ENCODE results near the gene ATP5PD. TPM values are rescaled to one million over a fixed set of nuclear protein-coding genes. Genes with fewer than 3 reads are reported as not detected.
A peak's percentile ranks its signal among the peaks of the same experiment; 100 is the strongest.

Gene ATP5PD
- total and polyA plus RNA-seq, 2 of the 13 experiments (the other 11 are each of a cell fraction or from before 2014, with no cell fraction given) = 158 to 428 TPM

DNA sequence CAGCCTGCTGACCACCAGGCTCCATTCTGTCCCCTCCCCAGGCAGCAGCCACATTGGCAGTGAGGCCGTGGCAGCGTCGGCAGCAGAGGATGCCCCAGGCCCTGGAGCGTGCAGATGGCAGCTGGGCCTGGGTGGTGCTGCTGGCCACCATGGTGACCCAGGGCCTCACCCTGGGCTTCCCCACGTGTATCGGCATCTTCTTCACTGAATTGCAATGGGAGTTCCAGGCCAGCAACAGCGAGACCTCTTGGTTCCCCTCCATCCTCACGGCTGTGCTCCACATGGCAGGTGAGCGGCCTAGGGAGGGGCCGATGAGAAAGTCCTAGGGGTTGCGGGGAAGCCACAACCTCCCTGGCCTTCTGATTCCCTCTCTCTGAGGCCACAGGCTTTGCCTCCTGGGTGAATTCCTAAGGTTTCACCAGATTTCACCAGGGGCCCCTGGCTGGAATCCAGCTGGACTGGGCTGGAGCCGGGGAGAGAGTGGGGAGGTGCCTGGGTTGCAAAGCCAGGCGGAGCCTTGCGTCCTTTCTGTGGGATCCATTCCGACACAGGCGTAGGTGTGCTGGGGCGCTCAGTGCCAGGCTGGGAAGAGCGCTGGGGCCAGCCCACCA, 46.9 kb upstream of the ATP5PD start (continued):
- TF ChIP-seq ZNF280B (CRISPR knock-in tag; IDR thresholded peaks at IDR 0.05; ENCODE audit: borderline replicate concordance) (0 out of 2 replicates have a peak, but pooled peaks have one; percentile 35), HNRNPLL (IDR thresholded peaks at IDR 0.05; ENCODE audit: low read depth, low read length, poor library complexity, severe bottlenecking) (peak; percentile 77), ZNF451 (CRISPR knock-in tag; IDR thresholded peaks at IDR 0.05) (0 out of 2 replicates have a peak, but pooled peaks have one; percentile 43), ZNF225 (CRISPR knock-in tag; IDR thresholded peaks at IDR 0.05) (0 out of 2 replicates have a peak, but pooled peaks have one; percentile 6), NBN (conservative IDR thresholded peaks at IDR 0.05) (no peak), SMAD3 (CRISPR knock-in tag; IDR thresholded peaks at IDR 0.05) (no peak), ZNF891 (CRISPR knock-in tag; IDR thresholded peaks at IDR 0.05) (peak; percentile 32; the same call in 1 of the 2 replicates), ETV6 (CRISPR knock-in tag; conservative IDR thresholded peaks at IDR 0.05) (no peak), PATZ1 (CRISPR knock-in tag; IDR thresholded peaks at IDR 0.05) (0 out of 2 replicates have a peak, but pooled peaks have one; percentile 18), FOXC1 (CRISPR knock-in tag; IDR thresholded peaks at IDR 0.05; ENCODE audit: borderline replicate concordance) (0 out of 2 replicates have a peak, but pooled peaks have one; percentile 12), ZNF326 (CRISPR knock-in tag; IDR thresholded peaks at IDR 0.05; ENCODE audit: borderline replicate concordance) (no peak), SALL1 (CRISPR knock-in tag; IDR thresholded peaks at IDR 0.05) (0 out of 2 replicates have a peak, but pooled peaks have one; percentile 5), ESRRA (CRISPR knock-in tag; IDR thresholded peaks at IDR 0.05; ENCODE audit: low read depth) (no peak), AGO2 (optimal IDR thresholded peaks at IDR 0.05; ENCODE audit: low read depth, low read length) (peak; percentile 41), UBTF (CRISPR knock-in tag; IDR thresholded peaks at IDR 0.05) (no peak; the same call in 1 of the 2 replicates), ZBTB34 (CRISPR knock-in tag; IDR thresholded peaks at IDR 0.05) (peak; percentile 92), TEAD3 (CRISPR knock-in tag; optimal IDR thresholded peaks at IDR 0.05; ENCODE audit: borderline replicate concordance) (peak; percentile 29), ZNF558 (CRISPR knock-in tag; IDR thresholded peaks at IDR 0.05; ENCODE audit: borderline replicate concordance) (no peak), ZBTB38 (CRISPR knock-in tag; IDR thresholded peaks at IDR 0.05) (peak; percentile 56), SIN3A (IDR thresholded peaks at IDR 0.05; ENCODE audit: borderline replicate concordance, low read depth, low read length) (0 out of 2 replicates have a peak, but pooled peaks have one; percentile 12)
- TF ChIP-seq, protein P1, sequence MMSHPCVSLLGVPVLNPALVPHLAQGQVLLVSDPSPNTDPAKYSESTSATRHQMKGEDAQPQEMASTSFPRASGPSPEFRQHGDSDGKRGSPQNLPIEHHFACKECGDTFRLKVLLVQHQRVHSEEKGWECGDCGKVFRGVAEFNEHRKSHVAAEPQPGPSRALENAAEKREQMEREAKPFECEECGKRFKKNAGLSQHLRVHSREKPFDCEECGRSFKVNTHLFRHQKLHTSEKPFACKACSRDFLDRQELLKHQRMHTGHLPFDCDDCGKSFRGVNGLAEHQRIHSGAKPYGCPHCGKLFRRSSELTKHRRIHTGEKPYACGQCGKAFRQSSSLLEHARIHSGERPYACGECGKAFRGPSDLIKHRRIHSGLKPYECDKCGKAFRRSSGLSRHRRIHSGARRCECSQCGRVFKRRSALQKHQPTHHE (CRISPR knock-in tag; IDR thresholded peaks at IDR 0.05; ENCODE audit: borderline replicate concordance) = no peak
